Breast epithelium (tissue), 4 donors: ENCODE data around the gene MTCL1. TPM values are rescaled to one million over a fixed set of nuclear protein-coding genes. Genes with fewer than 3 reads are reported as not detected.

ENCODE experiments used
- DNase-seq, 2 donors: peaks; one replicate each; pipeline ENCODE4 v3.0.0-alpha.2; 2019; ENCODE audit warnings: low spot score in 2 of 2
- H3K27ac ChIP-seq, 2 donors: fragments of 200-600 bp; sonication (generic) in 1 of 2; one replicate each; pipeline ENCODE4 v1.5.1; 2016 to 2019; ENCODE audit warnings: mild to moderate bottlenecking in 1 of 2
- H3K27me3 ChIP-seq, 2 donors: fragments of 200-600 bp; sonication (generic) in 1 of 2; one replicate each; pipeline versions ENCODE4 v1.5.1 to v1.6.0; 2017 to 2019; ENCODE audit warnings: control low read depth in 1 of 2, mild to moderate bottlenecking in 1 of 2
- H3K36me3 ChIP-seq: fragments of 200-600 bp; one replicate; pipeline ENCODE4 v1.5.1; 2019
- H3K4me1 ChIP-seq, 2 donors: fragments of 200-600 bp; sonication (generic); one replicate each; pipeline ENCODE4 v1.5.1; 2016 to 2019; ENCODE audit warnings: control low read depth in 1 of 2
- H3K4me3 ChIP-seq, 3 donors: fragments of 200-600 bp; sonication (generic); 1 replicate in 2 of 3; 2 replicates in 1 of 3; pipeline ENCODE4 v1.5.1; 2016 to 2019; ENCODE audit warnings: mild to moderate bottlenecking in 3 of 3, moderate library complexity in 2 of 3
- H3K9me3 ChIP-seq, 2 donors: fragments of 200-600 bp; sonication (generic) in 1 of 2; one replicate each; pipeline ENCODE4 v1.5.1; 2016 to 2019; ENCODE audit warnings: control low read depth in 1 of 2
- CTCF ChIP-seq, 3 donors: fragments of 450-650 bp; IDR thresholded peaks; one replicate each; pipeline ENCODE4 v1.5.1; 2016 to 2017; ENCODE audit warnings: antibody characterized with exemption in 3 of 3, mild to moderate bottlenecking in 3 of 3, moderate library complexity in 3 of 3
- POLR2A ChIP-seq: fragments of 450-650 bp; IDR thresholded peaks from one replicate; pipeline ENCODE4 v1.6.1; 2016; ENCODE audit warnings: antibody characterized with exemption, mild to moderate bottlenecking, moderate library complexity
- POLR2AphosphoS5 ChIP-seq, 3 donors: sonication (generic); formaldehyde crosslinking; IDR thresholded peaks; one replicate each; pipeline ENCODE4 v1.6.1; 2017; ENCODE audit warnings: antibody characterized with exemption in 3 of 3
- intact Hi-C: fragments of 100-400 bp; cut with DNase I; formaldehyde crosslinking; loops from one replicate; pipeline ENCODE4 v1.15.1; 2023; ENCODE audit warnings: low total_unique reads
- total RNA-seq, 3 donors: library from RNA; depleted of rRNA; stranded (reverse); fragments of >200 nt; gene quantifications; one replicate each; pipeline ENCODE4 v1.1.0, GENCODE V29; 2016

MTCL1 gene
- total RNA-seq, 3 donors from 2014 or later = 4.9 to 9.1 (median 7.2) TPM

DNA sequence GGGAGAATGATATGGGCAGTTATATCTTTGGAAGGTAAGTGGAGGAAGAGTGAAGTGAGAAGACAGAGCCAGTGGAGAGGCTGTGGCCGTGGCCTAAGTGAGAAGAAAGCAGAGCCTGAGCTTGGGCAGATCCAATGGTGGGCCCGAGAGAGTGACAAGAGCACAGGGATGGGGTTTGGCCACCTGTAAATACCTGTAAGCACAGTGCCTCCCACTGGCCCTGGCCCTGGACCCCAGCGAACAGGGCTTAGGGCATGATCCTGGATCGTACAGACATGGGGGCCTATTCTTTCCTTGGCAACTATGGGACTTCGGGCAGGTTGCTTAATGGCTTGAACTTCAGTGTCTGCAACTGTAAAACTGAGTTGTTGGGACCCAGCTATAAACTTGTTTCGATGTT lies 44.1 kb downstream of the MTCL1 start:
- TF ChIP-seq POLR2AphosphoS5 (IDR thresholded peaks at IDR 0.05) = no peak
- TF ChIP-seq CTCF (IDR thresholded peaks at IDR 0.05) = no peak
- no peak for TF ChIP-seq POLR2A
- Histone ChIP-seq H3K4me1 (no peaks in the 10 kb centered on the region), H3K36me3 (no peaks in the 10 kb centered on the region), H3K27me3 (no peaks in the 10 kb centered on the region), H3K4me3 (no peak overlapping the region), H3K9me3 (no peaks in the 10 kb centered on the region), H3K27ac (no peak overlapping the region)
- intact Hi-C loops = no loop called here
- no peak for DNase-seq

- intact Hi-C loops = no loop called here
Measured at GRCh38 chr18:8750954-8751415, 45.6 kb downstream of the MTCL1 start.

GRCh38 chr18:8751692-8752091 lies 46.3 kb downstream of the MTCL1 start:
- no peak overlapping the region for H3K4me3 ChIP-seq
- intact Hi-C loops = no loop called here
- H3K27me3 ChIP-seq = no peaks in the 10 kb centered on the region
- H3K4me1 ChIP-seq = no peaks in the 10 kb centered on the region
- DNase-seq = no peak
- H3K36me3 ChIP-seq = no peaks in the 10 kb centered on the region
- no peaks in the 10 kb centered on the region for H3K9me3 ChIP-seq
- H3K27ac ChIP-seq = peak overlapping the region; percentile 21 to 77
- TF ChIP-seq POLR2A (no peak), POLR2AphosphoS5 (IDR thresholded peaks at IDR 0.05) (no peak), CTCF (IDR thresholded peaks at IDR 0.05) (no peak)

More at GRCh38 chr18:8750954-8751415, 45.6 kb downstream of the MTCL1 start:
- H3K27me3 ChIP-seq = no peaks in the 10 kb centered on the region
- no peaks in the 10 kb centered on the region for H3K9me3 ChIP-seq
- H3K4me1 ChIP-seq = no peaks in the 10 kb centered on the region
- DNase-seq = no peak
- H3K27ac ChIP-seq = peak overlapping the region in 1 of 2 donors; percentile 77
- H3K36me3 ChIP-seq = no peaks in the 10 kb centered on the region
- no peak overlapping the region for H3K4me3 ChIP-seq
- TF ChIP-seq CTCF (IDR thresholded peaks at IDR 0.05) (no peak), POLR2AphosphoS5 (IDR thresholded peaks at IDR 0.05) (no peak)

GRCh38 chr18:8752329-8752728 lies 47.0 kb downstream of the MTCL1 start:
- no peak for DNase-seq
- intact Hi-C loops = no loop called here
- no peak overlapping the region for H3K27ac ChIP-seq
- H3K36me3 ChIP-seq = no peaks in the 10 kb centered on the region
- H3K4me3 ChIP-seq = no peak overlapping the region
- TF ChIP-seq POLR2A (no peak), CTCF (IDR thresholded peaks at IDR 0.05) (no peak), POLR2AphosphoS5 (IDR thresholded peaks at IDR 0.05) (no peak)
- no peaks in the 10 kb centered on the region for H3K9me3 ChIP-seq
- H3K4me1 ChIP-seq = no peaks in the 10 kb centered on the region
- no peaks in the 10 kb centered on the region for H3K27me3 ChIP-seq

GRCh38 chr18:8754995-8755960 lies 49.9 kb downstream of the MTCL1 start:
- Histone ChIP-seq H3K27me3 (no peaks in the 10 kb centered on the region), H3K36me3 (no peaks in the 10 kb centered on the region), H3K27ac (no peak overlapping the region), H3K4me1 (no peaks in the 10 kb centered on the region), H3K9me3 (no peaks in the 10 kb centered on the region), H3K4me3 (no peak overlapping the region)
- no peak for TF ChIP-seq POLR2A
- TF ChIP-seq POLR2AphosphoS5 (IDR thresholded peaks at IDR 0.05) = no peak
- no peak for TF ChIP-seq CTCF (IDR thresholded peaks at IDR 0.05)
- no peak for DNase-seq
- intact Hi-C loops = loop anchor here (2.0 kb wide), 1 partner anchor 28 kb away; no protein-coding TSS in a partner anchor
